T-cell (primary cell): ENCODE results near the gene AQP5. TPM values are rescaled to one million over a fixed set of nuclear protein-coding genes. Genes with fewer than 3 reads are reported as not detected.

Experiments used
- ATAC-seq, 4 experiments: fragments of 200-7000 bp in 3 of 4; fragments of 150-1000 bp in 1 of 4; cut with Tn5 transposase; replicated peaks in 1 of 4; 1 replicate in 3 of 4; 2 replicates in 1 of 4; pipeline ENCODE4 v1.10.0; 2021; ENCODE audit warnings: moderate library complexity in 3 of 4, mild to moderate bottlenecking in 2 of 4, moderate number of reproducible peaks in 1 of 4
- CTCF ChIA-PET, 2 donors: fragments of 300-600 bp; sonication (Branson Sonifier 250); formaldehyde crosslinking; loops; one replicate each; lab custom pipeline; 2022; ENCODE audit warnings: antibody characterized with exemption in 2 of 2; lab: Charles Lee
- POLR2A ChIA-PET, 2 donors: fragments of 300-600 bp; sonication (Branson Sonifier 250); formaldehyde crosslinking; loops; one replicate each; lab custom pipeline; 2022; ENCODE audit warnings: antibody characterized with exemption in 2 of 2; lab: Charles Lee
- DNase-seq, 35 experiments: peaks; one replicate each; pipeline versions ENCODE4 v3.0.0 to v3.0.0-alpha.2; 2013 to 2023
- H3K27ac ChIP-seq: one replicate; pipeline ENCODE4 v1.5.1; 2013; ENCODE audit warnings: low read length
- H3K27me3 ChIP-seq, 2 experiments: replicated peaks in 1 of 2; 1 replicate in 1 of 2; 2 replicates in 1 of 2; pipeline versions ENCODE4 v1.6.1 to v1.7.0; 2013; ENCODE audit warnings: low read length in 1 of 2, mixed read lengths in 1 of 2; ENCODE audit not compliant: control insufficient read depth in 2 of 2, insufficient read depth in 2 of 2; ENCODE audit errors: extremely low read depth in 1 of 2
- H3K36me3 ChIP-seq, 2 donors: 1 replicate in 1 of 2; 2 replicates in 1 of 2; pipeline versions ENCODE4 v1.6.1 to v1.7.0; 2013; ENCODE audit warnings: low read length in 1 of 2; ENCODE audit not compliant: control insufficient read depth in 2 of 2, insufficient read depth in 1 of 2; ENCODE audit errors: extremely low read depth in 1 of 2
- H3K4me1 ChIP-seq, 2 experiments: 1 replicate in 1 of 2; 2 replicates in 1 of 2; pipeline versions ENCODE4 v1.6.1 to v1.7.0; 2013; ENCODE audit warnings: low read length in 2 of 2, mixed read lengths in 1 of 2; ENCODE audit not compliant: insufficient read depth in 2 of 2, control insufficient read depth in 1 of 2; ENCODE audit errors: extremely low read depth in 1 of 2
- H3K4me3 ChIP-seq, 2 donors: 1 replicate in 1 of 2; 2 replicates in 1 of 2; pipeline versions ENCODE4 v1.5.1 to v1.7.0; 2013; ENCODE audit warnings: mild to moderate bottlenecking in 2 of 2, low read length in 1 of 2, moderate library complexity in 1 of 2; ENCODE audit not compliant: control insufficient read depth in 1 of 2; ENCODE audit errors: extremely low read depth in 1 of 2
- H3K9me3 ChIP-seq: 2 replicates; pipeline ENCODE4 v1.7.0; 2013
- H3K27ac Mint-ChIP-seq, 2 donors: one replicate each; pipeline ENCODE4 v1.8.0; 2020 to 2021; ENCODE audit warnings: mild to moderate bottlenecking in 2 of 2, mixed read lengths in 2 of 2
- H3K27me3 Mint-ChIP-seq, 2 donors: one replicate each; pipeline ENCODE4 v1.8.0; 2021 to 2022; ENCODE audit warnings: mixed read lengths in 2 of 2
- H3K36me3 Mint-ChIP-seq: one replicate; pipeline ENCODE4 v1.8.0; 2021; ENCODE audit warnings: mixed read lengths
- H3K4me1 Mint-ChIP-seq, 3 donors: one replicate each; pipeline ENCODE4 v1.8.0; 2020 to 2022; ENCODE audit warnings: mixed read lengths in 3 of 3, mild to moderate bottlenecking in 1 of 3
- H3K4me3 Mint-ChIP-seq, 3 donors: one replicate each; pipeline ENCODE4 v1.8.0; 2020 to 2022; ENCODE audit warnings: mild to moderate bottlenecking in 3 of 3, mixed read lengths in 3 of 3, moderate library complexity in 3 of 3
- H3K9me3 Mint-ChIP-seq, 3 donors: one replicate each; pipeline ENCODE4 v1.8.0; 2020 to 2022; ENCODE audit warnings: mixed read lengths in 3 of 3
- WGBS: methylation state at CpG from one replicate; pipeline ENCODE4 v1.1.5; 2013; ENCODE audit warnings: missing lambda C conversion rate; ENCODE audit not compliant: insufficient coverage; 5-methylcytosine and 5-hydroxymethylcytosine counted together
- total RNA-seq, 35 experiments: library from RNA in 6 of 35; stranded (reverse) in 6 of 35; fragments of 120-200 nt in 1 of 35; gene quantifications; one replicate each; pipeline versions ENCODE4 v1.2.1 to v1.2.4 and lab custom pipeline; 2013 to 2026

AQP5 gene
- total RNA-seq, 5 donors from 2014 or later (not counting 1 experiment from before 2014, with no cell fraction given) = not detected

GRCh38 chr12:49944046-49944445 lies 17.6 kb upstream of the AQP5 start:
- H3K27ac Mint-ChIP-seq = peak overlapping the region; percentile 74
- peaks cover 0 to 21% of the 10 kb centered on the region in 2 experiments for H3K4me1 ChIP-seq
- CTCF ChIA-PET = no interaction called here

GRCh38 chr12:49944718-49945117 lies 17.0 kb upstream of the AQP5 start:
- no peaks in the 10 kb centered on the region for H3K9me3 Mint-ChIP-seq
- ChIA-PET POLR2A (no interaction called here), CTCF (interaction anchor here in 1 of 2 donors (1.7 kb wide), 1 partner anchor 13 kb away, joined by 4 read pairs; no protein-coding TSS in a partner anchor)
- peaks cover 0 to 21% of the 10 kb centered on the region in 2 experiments for H3K4me1 ChIP-seq
- H3K4me3 Mint-ChIP-seq = peak overlapping the region in 1 of 3 donors; percentile 81
- H3K9me3 ChIP-seq = no peaks in the 10 kb centered on the region
- peak overlapping the region; percentile 30 for H3K27ac ChIP-seq
- H3K4me3 ChIP-seq = no peak overlapping the region
- peaks cover 17 to 47% (median 29%) of the 10 kb centered on the region in 3 donors for H3K4me1 Mint-ChIP-seq
- H3K27me3 Mint-ChIP-seq = peaks cover 0 to 4% of the 10 kb centered on the region in 2 donors
- no peaks in the 10 kb centered on the region for H3K36me3 ChIP-seq
- H3K27ac Mint-ChIP-seq = peak overlapping the region; percentile 74 to 97
- H3K36me3 Mint-ChIP-seq = no peaks in the 10 kb centered on the region
- ATAC-seq (no peak), DNase-seq (no peak)
- WGBS = no CpG with 5 or more reads among the region's 3 CpGs
- H3K27me3 ChIP-seq = peaks cover 0 to 21% of the 10 kb centered on the region in 2 experiments

More at GRCh38 chr12:49944046-49944445, 17.6 kb upstream of the AQP5 start:
- WGBS = 90% methylated on average over 4 of the region's 5 CpGs
- no peaks in the 10 kb centered on the region for H3K36me3 ChIP-seq
- H3K27ac ChIP-seq = peak overlapping the region; percentile 17
- H3K9me3 ChIP-seq = no peaks in the 10 kb centered on the region
- DNase-seq (no peak), ATAC-seq (no peak)
- Mint-ChIP-seq H3K4me3 (no peak overlapping the region), H3K9me3 (no peaks in the 10 kb centered on the region), H3K27me3 (peaks cover 0 to 2% of the 10 kb centered on the region in 2 donors), H3K36me3 (no peaks in the 10 kb centered on the region), H3K4me1 (peaks cover 17 to 47% (median 29%) of the 10 kb centered on the region in 3 donors)
- no peak overlapping the region for H3K4me3 ChIP-seq
- peaks cover 0 to 15% of the 10 kb centered on the region in 2 experiments for H3K27me3 ChIP-seq
- POLR2A ChIA-PET = no interaction called here

GRCh38 chr12:49945394-49946080 lies 16.1 kb upstream of the AQP5 start:
- DNase-seq = peak; percentile 33 to 89 (median 69)
- H3K27me3 ChIP-seq = peaks cover 0 to 25% of the 10 kb centered on the region in 2 experiments
- 7% methylated on average over 24 of the region's 28 CpGs for whole genome bisulfite sequencing
- POLR2A ChIA-PET = no interaction called here
- peak overlapping the region; percentile 84 to 97 for H3K27ac Mint-ChIP-seq
- ATAC-seq = peak; percentile 90 to 98 (median 94)
- peak overlapping the region; percentile 70 to 83 (median 81) for H3K4me3 Mint-ChIP-seq
- H3K4me1 Mint-ChIP-seq = peaks cover 17 to 47% (median 29%) of the 10 kb centered on the region in 3 donors
- H3K9me3 ChIP-seq = no peaks in the 10 kb centered on the region
- no peaks in the 10 kb centered on the region for H3K36me3 Mint-ChIP-seq
- no peaks in the 10 kb centered on the region for H3K36me3 ChIP-seq
- H3K4me3 ChIP-seq = peak overlapping the region; percentile 29 to 65
- peaks cover 0 to 11% of the 10 kb centered on the region in 2 donors for H3K27me3 Mint-ChIP-seq
- H3K4me1 ChIP-seq = peaks cover 0 to 21% of the 10 kb centered on the region in 2 experiments
- CTCF ChIA-PET = interaction anchor here (0.6 to 1.7 kb wide), 9 partner anchors 8 to 162 kb away, joined by 3 to 16 read pairs (median 4); partner anchors contain the start of genes RACGAP1 (in 1 of the 2) and SMARCD1 (in 1 of the 2)
- peak overlapping the region; percentile 30 for H3K27ac ChIP-seq
- H3K9me3 Mint-ChIP-seq = no peaks in the 10 kb centered on the region

GRCh38 chr12:49946086-49946485 lies 15.6 kb upstream of the AQP5 start:
- H3K4me3 ChIP-seq = no peak overlapping the region
- peak overlapping the region in 1 of 3 donors; percentile 81 for H3K4me3 Mint-ChIP-seq
- peaks cover 0 to 21% of the 10 kb centered on the region in 2 experiments for H3K4me1 ChIP-seq
- peaks cover 17 to 47% (median 29%) of the 10 kb centered on the region in 3 donors for H3K4me1 Mint-ChIP-seq
- peak overlapping the region; percentile 30 for H3K27ac ChIP-seq
- H3K27me3 ChIP-seq = peaks cover 0 to 31% of the 10 kb centered on the region in 2 experiments
- POLR2A ChIA-PET = no interaction called here
- H3K27me3 Mint-ChIP-seq = peaks cover 0 to 13% of the 10 kb centered on the region in 2 donors
- H3K9me3 ChIP-seq = no peaks in the 10 kb centered on the region
- CTCF ChIA-PET = interaction anchor here (0.6 to 1.7 kb wide), 8 partner anchors 9 to 163 kb away, joined by 3 to 16 read pairs (median 4); partner anchors contain the start of gene SMARCD1 (in 1 of the 2)
- H3K9me3 Mint-ChIP-seq = no peaks in the 10 kb centered on the region
- H3K27ac Mint-ChIP-seq = peak overlapping the region; percentile 84 to 97
- H3K36me3 Mint-ChIP-seq = no peaks in the 10 kb centered on the region
- 74% methylated on average over 7 of the region's 9 CpGs for WGBS
- no peaks in the 10 kb centered on the region for H3K36me3 ChIP-seq
- peak in 2 of 35 experiments; percentile 9 to 34 for DNase-seq
- peak in 2 of 4 experiments; percentile 27 to 36 for ATAC-seq

DNA sequence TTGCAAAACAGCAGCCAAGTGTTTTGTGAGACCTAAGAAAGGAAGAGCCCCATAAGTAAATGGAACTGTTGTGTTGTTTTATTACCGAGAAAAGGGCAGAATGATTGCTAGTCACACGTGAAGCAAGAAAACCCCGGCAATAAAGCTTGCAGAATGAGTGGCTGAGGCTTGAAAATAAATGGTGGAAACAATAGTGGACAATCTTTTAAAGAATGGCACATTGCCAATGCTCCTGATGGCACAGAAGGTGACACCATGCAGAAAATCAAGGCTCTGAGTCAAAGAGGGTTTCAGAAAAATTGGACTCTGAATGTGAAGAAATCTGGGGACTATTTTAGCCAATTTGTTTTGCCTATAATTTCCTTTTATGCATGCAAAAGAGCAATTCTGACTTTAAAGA lies 15.2 kb upstream of the AQP5 start:
- ChIA-PET POLR2A (no interaction called here), CTCF (interaction anchor here (0.5 to 1.7 kb wide), 6 partner anchors 9 to 180 kb away, joined by 3 to 16 read pairs (median 4); partner anchors contain the start of gene SMARCD1 (in 1 of the 2))
- H3K36me3 ChIP-seq = no peaks in the 10 kb centered on the region
- Mint-ChIP-seq H3K27ac (peak overlapping the region; percentile 29 to 97), H3K27me3 (peaks cover 0 to 15% of the 10 kb centered on the region in 2 donors), H3K9me3 (no peaks in the 10 kb centered on the region), H3K4me3 (peak overlapping the region in 1 of 3 donors; percentile 81), H3K4me1 (peaks cover 17 to 43% (median 29%) of the 10 kb centered on the region in 3 donors), H3K36me3 (no peaks in the 10 kb centered on the region)
- no peak overlapping the region for H3K4me3 ChIP-seq
- H3K4me1 ChIP-seq = peaks cover 0 to 21% of the 10 kb centered on the region in 2 experiments
- no peaks in the 10 kb centered on the region for H3K9me3 ChIP-seq
- H3K27ac ChIP-seq = no peak overlapping the region
- peaks cover 0 to 35% of the 10 kb centered on the region in 2 experiments for H3K27me3 ChIP-seq
- WGBS = 64% methylated on average over 3 of the region's 3 CpGs
- DNase-seq (no peak), ATAC-seq (no peak)

DNA sequence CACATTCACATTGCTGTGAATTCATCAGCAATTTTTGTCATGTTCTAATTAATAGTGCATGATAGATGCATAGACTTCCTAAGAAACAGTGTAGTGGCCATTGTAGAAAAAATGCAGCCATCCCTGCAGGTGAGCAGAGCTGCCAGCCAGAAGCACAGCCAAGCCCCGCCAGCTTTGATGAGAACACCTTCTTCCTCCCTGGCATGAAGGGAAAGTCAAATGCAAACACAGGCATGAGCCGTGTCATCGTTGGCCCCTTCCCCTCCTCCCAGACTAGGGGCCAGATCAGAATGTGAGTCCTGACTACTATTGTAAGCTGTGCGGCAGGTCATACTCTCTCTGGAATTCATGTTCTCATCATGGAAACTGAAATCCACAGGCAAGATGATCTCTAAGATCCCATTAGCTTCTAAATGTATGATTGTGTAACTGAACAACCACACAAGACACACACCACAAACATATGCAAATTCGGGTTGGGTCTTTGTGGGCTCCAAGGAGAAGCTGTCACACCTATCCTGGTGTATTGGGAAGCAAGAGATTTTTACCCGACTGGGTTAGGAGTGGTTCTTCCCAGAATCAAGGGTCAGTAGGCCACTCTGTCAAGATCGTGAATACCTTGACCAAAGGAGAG lies 14.0 kb upstream of the AQP5 start:
- no peaks in the 10 kb centered on the region for H3K36me3 ChIP-seq
- no peak for DNase-seq
- H3K27me3 ChIP-seq = peaks cover 2 to 42% of the 10 kb centered on the region in 2 experiments
- Mint-ChIP-seq H3K27ac (no peak overlapping the region), H3K4me3 (no peak overlapping the region), H3K36me3 (no peaks in the 10 kb centered on the region), H3K27me3 (peaks cover 0 to 20% of the 10 kb centered on the region in 2 donors), H3K9me3 (no peaks in the 10 kb centered on the region), H3K4me1 (peaks cover 17 to 33% (median 25%) of the 10 kb centered on the region in 3 donors)
- H3K4me1 ChIP-seq = peaks cover 0 to 16% of the 10 kb centered on the region in 2 experiments
- no peak overlapping the region for H3K4me3 ChIP-seq
- H3K27ac ChIP-seq = no peak overlapping the region
- ChIA-PET POLR2A (no interaction called here), CTCF (interaction anchor here in 1 of 2 donors (0.7 kb wide), 1 partner anchor 123 kb away, joined by 3 read pairs; no protein-coding TSS in a partner anchor)
- H3K9me3 ChIP-seq = no peaks in the 10 kb centered on the region
- no peak for ATAC-seq
- WGBS = 78% methylated on average over 5 of the region's 7 CpGs
